H1 (cell line): ENCODE data around the gene C1orf116. TPM values are rescaled to one million over a fixed set of nuclear protein-coding genes. Genes with fewer than 3 reads are reported as not detected.

Source experiments
- CTCF ChIA-PET: fragments of 300-600 bp; sonication (Branson Sonifier 250); formaldehyde crosslinking; loops from one replicate; lab custom pipeline; 2021; ENCODE audit not compliant: partially characterized antibody; lab: Charles Lee
- POLR2A ChIA-PET: fragments of 300-600 bp; sonication (Branson Sonifier 250); formaldehyde crosslinking; loops from one replicate; lab custom pipeline; 2021; ENCODE audit warnings: inconsistent platforms; ENCODE audit not compliant: partially characterized antibody; lab: Charles Lee
- DNase-seq, 2 experiments: peaks; one replicate each; pipeline versions ENCODE4 v3.0.0 to v3.0.0-alpha.2; 2010 to 2022; ENCODE audit warnings: low spot score in 2 of 2, low read depth in 1 of 2, mixed read lengths in 1 of 2
- FAIRE-seq: peaks from 2 replicates; lab custom pipeline; 2011; peaks lifted over from hg19 to GRCh38; lab: Jason Lieb, UNC
- H2AFZ ChIP-seq: 2 replicates; pipeline ENCODE4 v1.8.1; 2012; ENCODE audit warnings: low read length, inconsistent platforms
- H2AK5ac ChIP-seq: 2 replicates; pipeline ENCODE4 v1.6.1; 2013; ENCODE audit warnings: low read depth, low read length
- H2BK120ac ChIP-seq: replicated peaks from 2 replicates; pipeline ENCODE3; 2013; ENCODE audit warnings: low read depth, low read length, inconsistent platforms
- H2BK12ac ChIP-seq: 2 replicates; pipeline ENCODE4 v1.6.1; 2013; ENCODE audit warnings: low read depth, low read length
- H2BK15ac ChIP-seq: 2 replicates; pipeline ENCODE4 v1.6.1; 2013; ENCODE audit warnings: low read length
- H2BK20ac ChIP-seq: 2 replicates; pipeline ENCODE4 v1.6.1; 2013; ENCODE audit warnings: low read length
- H2BK5ac ChIP-seq: 2 replicates; pipeline ENCODE4 v1.6.1; 2013; ENCODE audit warnings: low read depth, low read length
- H3K14ac ChIP-seq: 2 replicates; pipeline ENCODE4 v1.6.1; 2013; ENCODE audit warnings: inconsistent platforms; ENCODE audit not compliant: insufficient read length
- H3K18ac ChIP-seq: 2 replicates; pipeline ENCODE4 v1.6.1; 2013; ENCODE audit warnings: low read length; ENCODE audit errors: extremely low read depth
- H3K23ac ChIP-seq: 2 replicates; pipeline ENCODE4 v1.6.1; 2013; ENCODE audit warnings: inconsistent platforms; ENCODE audit not compliant: insufficient read length
- H3K23me2 ChIP-seq: 2 replicates; pipeline ENCODE4 v1.6.1; 2013; ENCODE audit warnings: low read depth, low read length
- H3K27ac ChIP-seq: 2 replicates; pipeline ENCODE4 v1.6.1; 2011; ENCODE audit warnings: low read depth, low read length, inconsistent platforms
- H3K27me3 ChIP-seq, 4 experiments: replicated peaks in 1 of 4; 1 replicate in 1 of 4; 2 replicates in 3 of 4; pipeline versions ENCODE4 v1.6.1 to v1.8.1; 2011 to 2013; ENCODE audit warnings: low read length in 3 of 4, mild to moderate bottlenecking in 3 of 4, inconsistent platforms in 2 of 4, mixed read lengths in 2 of 4, moderate library complexity in 1 of 4; ENCODE audit not compliant: control insufficient read depth in 3 of 4, insufficient read depth in 3 of 4; ENCODE audit errors: extremely low read depth in 1 of 4
- H3K36me3 ChIP-seq, 4 experiments: 2 replicates each; pipeline versions ENCODE4 v1.6.1 to v1.8.1; 2011 to 2013; ENCODE audit warnings: mild to moderate bottlenecking in 4 of 4, low read length in 3 of 4, moderate library complexity in 2 of 4, control low read depth in 1 of 4, inconsistent platforms in 1 of 4; ENCODE audit not compliant: insufficient read depth in 4 of 4, control insufficient read depth in 2 of 4
- H3K4ac ChIP-seq: replicated peaks from 2 replicates; pipeline ENCODE3; 2013; ENCODE audit warnings: low read length, low read depth, mixed read lengths, inconsistent platforms; ENCODE audit not compliant: insufficient read length
- H3K4me1 ChIP-seq, 4 experiments: replicated peaks in 1 of 4; 1 replicate in 1 of 4; 2 replicates in 3 of 4; pipeline versions ENCODE4 v1.6.1 to v1.8.1; 2011 to 2013; ENCODE audit warnings: low read length in 3 of 4, inconsistent platforms in 2 of 4, mixed read lengths in 1 of 4; ENCODE audit not compliant: insufficient read depth in 4 of 4, control insufficient read depth in 3 of 4
- H3K4me2 ChIP-seq, 2 experiments: 2 replicates each; pipeline versions ENCODE4 v1.6.1 to v1.8.1; 2011 to 2013; ENCODE audit warnings: low read depth in 2 of 2, low read length in 2 of 2, control low read depth in 1 of 2, inconsistent platforms in 1 of 2, mild to moderate bottlenecking in 1 of 2; ENCODE audit not compliant: insufficient read depth in 1 of 2
- H3K4me3 ChIP-seq, 4 experiments: fragments of 200-600, 300-600 bp in 1 of 4; sonication (generic), shearing (Covaris generic), sonication (Bioruptor Twin) in 1 of 4; 2 replicates each; pipeline versions ENCODE4 v1.5.1 to v1.8.1; 2011 to 2016; ENCODE audit warnings: low read length in 4 of 4, low read depth in 3 of 4, control low read depth in 2 of 4, inconsistent platforms in 2 of 4, mild to moderate bottlenecking in 2 of 4, mixed read lengths in 1 of 4, moderate library complexity in 1 of 4; ENCODE audit not compliant: insufficient read depth in 2 of 4; ENCODE audit errors: extremely low read depth in 1 of 4
- H3K56ac ChIP-seq: replicated peaks from 2 replicates; pipeline ENCODE3; 2013; ENCODE audit warnings: low read depth, mild to moderate bottlenecking, mixed read lengths, low read length, inconsistent platforms; ENCODE audit not compliant: insufficient read length
- H3K79me1 ChIP-seq: 2 replicates; pipeline ENCODE4 v1.6.1; 2013; ENCODE audit warnings: low read depth, low read length, control low read depth
- H3K79me2 ChIP-seq, 2 experiments: 2 replicates each; pipeline versions ENCODE4 v1.6.1 to v1.8.1; 2012 to 2013; ENCODE audit warnings: low read length in 2 of 2, mild to moderate bottlenecking in 2 of 2, inconsistent platforms in 1 of 2; ENCODE audit not compliant: insufficient read depth in 2 of 2, control insufficient read depth in 1 of 2
- H3K9ac ChIP-seq, 4 experiments: replicated peaks in 1 of 4; 1 replicate in 1 of 4; 2 replicates in 3 of 4; pipeline versions ENCODE4 v1.6.1 to v1.8.1; 2011 to 2013; ENCODE audit warnings: low read depth in 3 of 4, low read length in 3 of 4, control low read depth in 2 of 4, mild to moderate bottlenecking in 2 of 4, moderate library complexity in 2 of 4, inconsistent platforms in 1 of 4; ENCODE audit errors: extremely low read depth in 1 of 4
- H3K9me3 ChIP-seq, 2 experiments: 2 replicates each; pipeline versions ENCODE4 v1.6.1 to v1.8.1; 2012 to 2013; ENCODE audit warnings: mild to moderate bottlenecking in 2 of 2, moderate library complexity in 2 of 2, control low read depth in 1 of 2, inconsistent platforms in 1 of 2, low read depth in 1 of 2, low read length in 1 of 2, mixed read lengths in 1 of 2; ENCODE audit not compliant: insufficient read depth in 2 of 2
- H4K20me1 ChIP-seq, 2 experiments: replicated peaks in 1 of 2; 2 replicates each; pipeline versions ENCODE3 to v1.8.1; 2011 to 2013; ENCODE audit warnings: inconsistent platforms in 2 of 2, low read length in 2 of 2, mild to moderate bottlenecking in 1 of 2; ENCODE audit not compliant: insufficient read depth in 2 of 2, control insufficient read depth in 1 of 2
- H4K5ac ChIP-seq: 2 replicates; pipeline ENCODE4 v1.6.1; 2013; ENCODE audit warnings: low read length, low read depth, mixed read lengths, inconsistent platforms; ENCODE audit not compliant: insufficient read length
- H4K8ac ChIP-seq: 2 replicates; pipeline ENCODE4 v1.8.0; 2013; ENCODE audit warnings: mild to moderate bottlenecking, moderate library complexity, low read length, inconsistent platforms; ENCODE audit not compliant: insufficient read depth; ENCODE audit errors: extremely low read depth
- H4K91ac ChIP-seq: replicated peaks from 2 replicates; pipeline ENCODE3; 2013; ENCODE audit warnings: low read length, mixed read lengths, inconsistent platforms; ENCODE audit not compliant: insufficient read length
- BCL11A ChIP-seq, 2 experiments: IDR thresholded peaks; one replicate each; pipeline ENCODE4 v1.6.1; 2011; ENCODE audit warnings: low read depth in 2 of 2, low read length in 2 of 2, mild to moderate bottlenecking in 2 of 2
- CHD1 ChIP-seq: IDR thresholded peaks from 2 replicates; pipeline ENCODE4 v1.6.1; 2012; ENCODE audit warnings: low read depth, low read length, improper control_type of control experiment
- HDAC6 ChIP-seq: IDR thresholded peaks from one replicate; pipeline ENCODE4 v1.7.1; 2012; ENCODE audit warnings: low read depth, mild to moderate bottlenecking, inconsistent platforms, low read length, moderate library complexity
- JUN ChIP-seq: IDR thresholded peaks from 2 replicates; pipeline ENCODE4 v1.6.1; 2011; ENCODE audit warnings: low read depth, mild to moderate bottlenecking, improper control_type of control experiment, low read length
- NANOG ChIP-seq: IDR thresholded peaks from 2 replicates; pipeline ENCODE4 v1.6.1; 2011; ENCODE audit warnings: low read length, low read depth, mild to moderate bottlenecking, inconsistent platforms; ENCODE audit not compliant: insufficient read depth, poor library complexity, severe bottlenecking
- PHF8 ChIP-seq: fragments of 200-600 bp; sonication (generic); conservative IDR thresholded peaks from 2 replicates; pipeline ENCODE4 v1.7.1; 2012; ENCODE audit warnings: low read depth, mild to moderate bottlenecking, inconsistent platforms, low read length, moderate library complexity
- RBBP5 ChIP-seq: IDR thresholded peaks from 2 replicates; pipeline ENCODE4 v1.7.1; 2012; ENCODE audit warnings: low read depth, mild to moderate bottlenecking, inconsistent platforms, low read length, moderate library complexity, borderline replicate concordance
- SIN3A ChIP-seq, 2 experiments: IDR thresholded peaks in 1 of 2; conservative IDR thresholded peaks in 1 of 2; 2 replicates each; pipeline ENCODE4 v1.6.1; 2011 to 2012; ENCODE audit warnings: low read length in 2 of 2, improper control_type of control experiment in 1 of 2, low read depth in 1 of 2, mild to moderate bottlenecking in 1 of 2
- TCF12 ChIP-seq: IDR thresholded peaks from 2 replicates; pipeline ENCODE4 v1.6.1; 2011; ENCODE audit warnings: low read depth, mild to moderate bottlenecking, low read length
- WGBS, 2 experiments: shearing (Covaris generic) in 1 of 2; methylation state at CpG; one replicate each; pipeline versions ENCODE4 v1.1.6 to v1.1.7; 2013 to 2015; ENCODE audit warnings: low lambda C conversion rate in 2 of 2, mixed read lengths in 2 of 2, inconsistent platforms in 1 of 2, low coverage in 1 of 2, missing lambda C conversion rate in 1 of 2; ENCODE audit not compliant: insufficient replicate concordance in 2 of 2, insufficient coverage in 1 of 2, insufficient read length in 1 of 2; ENCODE audit errors: extremely low coverage in 1 of 2, missing lambda C conversion rate in 1 of 2; 5-methylcytosine and 5-hydroxymethylcytosine counted together
- polyA plus RNA-seq, 7 experiments: library from polyadenylated mRNA; depleted of rRNA in 3 of 7; stranded (reverse) in 5 of 7; unstranded in 2 of 7; fragments of >200 nt in 5 of 7; fragments of 200-250 nt in 2 of 7; gene quantifications; 1 replicate in 5 of 7; 2 replicates in 1 of 7; 4 replicates in 1 of 7; pipeline versions ENCODE4 v1.2.1 to v1.2.3, GENCODE V29; 2011 to 2013; ENCODE audit warnings: missing spikeins in 2 of 7, mixed read lengths in 2 of 7
- total RNA-seq: library from RNA; stranded (reverse); fragmentation: NEBNext Ultra II Directional; extraction: Animal tissue kit (Norgen Biotek cat#: 25700); gene quantifications from 2 replicates; pipeline ENCODE4 v1.2.1, GENCODE V29; 2021
- TF ChIP-seq, protein P1 (sequence below): IDR thresholded peaks from 2 replicates; pipeline ENCODE4 v1.6.1; 2012; ENCODE audit warnings: low read length, inconsistent platforms

The C1orf116 gene
- total and polyA plus RNA-seq, 2 of the 8 experiments (the other 6 are each of a cell fraction or from before 2014, with no cell fraction given) = 2.2 to 3.9 TPM

GRCh38 chr1:207039380-207040180 lies 7.0 kb upstream of the C1orf116 start:
- Histone ChIP-seq H4K5ac (no peak overlapping the region), H3K27ac (no peak overlapping the region), H3K23ac (no peak overlapping the region), H4K20me1 (peaks cover 0 to 2% of the 10 kb centered on the region in 2 experiments), H4K8ac (no peak overlapping the region; the same call in 1 of the 2 replicates), H2BK12ac (no peak overlapping the region), H3K27me3 (no peaks in the 10 kb centered on the region), H2AFZ (no peak overlapping the region), H2BK20ac (no peak overlapping the region), H3K9ac (no peak overlapping the region), H3K4me3 (no peak overlapping the region), H3K18ac (no peak overlapping the region), H3K4me2 (no peak overlapping the region), H3K79me1 (no peaks in the 10 kb centered on the region), H2BK5ac (no peak overlapping the region), H3K9me3 (no peaks in the 10 kb centered on the region), H2BK15ac (no peak overlapping the region), H2AK5ac (no peak overlapping the region), H3K4ac (no peak overlapping the region), H2BK120ac (no peak overlapping the region), H3K36me3 (no peaks in the 10 kb centered on the region), H3K79me2 (0 out of 4 replicates have a peak, but pooled peaks cover 0 to 2% of the 10 kb centered on the region in 2 experiments), H3K23me2 (no peaks in the 10 kb centered on the region), H3K56ac (no peak overlapping the region), H3K14ac (no peak overlapping the region), H3K4me1 (no peaks in the 10 kb centered on the region; a peak in 1 of 7 replicates), H4K91ac (no peak overlapping the region)
- ChIA-PET POLR2A (interaction anchor here (1.7 kb wide), 1 partner anchor 13 kb away, joined by 12 read pairs; the partner anchor contains the start of gene PFKFB2), CTCF (interaction anchor here (0.9 to 1.1 kb wide), 5 partner anchors 9 to 362 kb away, joined by 3 to 9 read pairs (median 4); partner anchors contain the start of gene PFKFB2)
- 92% methylated on average over 4 of the region's 4 CpGs; no CpG with 5 or more reads in 1 of the 2 experiments for WGBS, 2 experiments
- no peak for DNase-seq
- FAIRE-seq = no peak
- TF ChIP-seq HDAC6 (no peak), NANOG (no peak), CHD1 (no peak), BCL11A (IDR thresholded peaks at IDR 0.05; ENCODE audit: low read depth in 2 of 2, low read length in 2 of 2) (no peak), TCF12 (no peak), JUN (no peak), RBBP5 (no peak), SIN3A (conservative IDR thresholded peaks at IDR 0.05 in 1 of 2, IDR thresholded peaks at IDR 0.05 in 1 of 2; ENCODE audit: low read depth in 1 of 2, low read length in 2 of 2) (no peak), PHF8 (no peak)
- TF ChIP-seq, protein P1, sequence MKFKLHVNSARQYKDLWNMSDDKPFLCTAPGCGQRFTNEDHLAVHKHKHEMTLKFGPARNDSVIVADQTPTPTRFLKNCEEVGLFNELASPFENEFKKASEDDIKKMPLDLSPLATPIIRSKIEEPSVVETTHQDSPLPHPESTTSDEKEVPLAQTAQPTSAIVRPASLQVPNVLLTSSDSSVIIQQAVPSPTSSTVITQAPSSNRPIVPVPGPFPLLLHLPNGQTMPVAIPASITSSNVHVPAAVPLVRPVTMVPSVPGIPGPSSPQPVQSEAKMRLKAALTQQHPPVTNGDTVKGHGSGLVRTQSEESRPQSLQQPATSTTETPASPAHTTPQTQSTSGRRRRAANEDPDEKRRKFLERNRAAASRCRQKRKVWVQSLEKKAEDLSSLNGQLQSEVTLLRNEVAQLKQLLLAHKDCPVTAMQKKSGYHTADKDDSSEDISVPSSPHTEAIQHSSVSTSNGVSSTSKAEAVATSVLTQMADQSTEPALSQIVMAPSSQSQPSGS = no peak
